Measurements from ENCODE around the gene PBX4. TPM values are rescaled to one million over a fixed set of nuclear protein-coding genes. Genes with fewer than 3 reads are reported as not detected.
A peak's percentile ranks its signal among the peaks of the same experiment; 100 is the strongest.

The PBX4 gene
- total RNA-seq, 1 donor from 2014 or later, result 0.53 TPM

DNA sequence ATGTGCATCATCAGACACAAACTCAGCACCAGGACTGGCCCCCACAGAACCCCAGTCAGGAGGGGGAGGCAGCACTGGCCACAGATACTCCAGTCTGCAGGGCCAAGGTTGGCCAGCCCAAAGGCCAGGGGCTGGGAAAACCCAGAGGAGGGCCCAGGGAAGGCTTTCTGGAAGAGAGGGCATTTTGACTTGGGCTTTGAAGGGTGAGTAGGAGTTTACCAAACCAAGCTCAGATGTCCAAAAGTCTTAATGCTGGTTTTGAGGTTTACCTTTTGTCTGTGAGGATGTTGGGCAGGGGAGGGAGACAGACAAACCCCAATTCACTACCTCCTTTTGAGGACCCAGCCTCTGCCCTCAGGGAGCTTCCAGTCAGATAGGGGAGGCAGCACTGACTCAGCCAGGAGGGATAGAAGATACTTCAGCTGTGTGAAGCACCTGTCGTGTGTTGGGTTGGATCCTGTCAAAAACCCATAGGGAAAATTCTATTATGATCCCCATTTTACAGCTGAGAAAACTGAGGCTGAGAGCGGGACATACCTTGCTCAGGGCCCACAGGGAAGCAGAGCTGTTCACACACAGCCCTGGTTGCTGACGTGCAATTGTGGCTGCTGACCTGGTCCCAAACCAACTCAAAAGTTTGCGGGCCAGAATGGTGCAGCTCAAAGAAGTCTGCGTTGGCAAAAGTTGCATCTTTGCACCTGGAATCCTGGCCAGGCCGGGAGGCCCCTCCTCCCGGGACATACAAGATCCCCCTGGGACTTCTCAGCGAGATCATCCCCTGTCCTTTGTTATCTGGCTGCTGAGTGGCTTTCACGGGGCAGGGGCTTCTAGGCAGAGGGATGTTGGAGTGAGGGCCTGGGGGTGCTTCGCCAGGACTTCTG lies 67.3 kb downstream of the PBX4 start:
- no peak for FAIRE-seq
- Histone ChIP-seq H3K36me3 (ENCODE audit: control insufficient read depth, insufficient read depth, low read length) (no peaks in the 10 kb centered on the region), H3K4me3 (ENCODE audit: low read depth, low read length) (no peak overlapping the region), H3K27me3 (ENCODE audit: control insufficient read depth, insufficient read depth, low read length) (peaks cover 4% of the 10 kb centered on the region)
- TF ChIP-seq, protein P1, sequence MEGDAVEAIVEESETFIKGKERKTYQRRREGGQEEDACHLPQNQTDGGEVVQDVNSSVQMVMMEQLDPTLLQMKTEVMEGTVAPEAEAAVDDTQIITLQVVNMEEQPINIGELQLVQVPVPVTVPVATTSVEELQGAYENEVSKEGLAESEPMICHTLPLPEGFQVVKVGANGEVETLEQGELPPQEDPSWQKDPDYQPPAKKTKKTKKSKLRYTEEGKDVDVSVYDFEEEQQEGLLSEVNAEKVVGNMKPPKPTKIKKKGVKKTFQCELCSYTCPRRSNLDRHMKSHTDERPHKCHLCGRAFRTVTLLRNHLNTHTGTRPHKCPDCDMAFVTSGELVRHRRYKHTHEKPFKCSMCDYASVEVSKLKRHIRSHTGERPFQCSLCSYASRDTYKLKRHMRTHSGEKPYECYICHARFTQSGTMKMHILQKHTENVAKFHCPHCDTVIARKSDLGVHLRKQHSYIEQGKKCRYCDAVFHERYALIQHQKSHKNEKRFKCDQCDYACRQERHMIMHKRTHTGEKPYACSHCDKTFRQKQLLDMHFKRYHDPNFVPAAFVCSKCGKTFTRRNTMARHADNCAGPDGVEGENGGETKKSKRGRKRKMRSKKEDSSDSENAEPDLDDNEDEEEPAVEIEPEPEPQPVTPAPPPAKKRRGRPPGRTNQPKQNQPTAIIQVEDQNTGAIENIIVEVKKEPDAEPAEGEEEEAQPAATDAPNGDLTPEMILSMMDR (IDR thresholded peaks at IDR 0.05; ENCODE audit: insufficient read depth, low read length, severe bottlenecking), result no peak
- no peak for DNase-seq (ENCODE audit: low read depth)

DNA sequence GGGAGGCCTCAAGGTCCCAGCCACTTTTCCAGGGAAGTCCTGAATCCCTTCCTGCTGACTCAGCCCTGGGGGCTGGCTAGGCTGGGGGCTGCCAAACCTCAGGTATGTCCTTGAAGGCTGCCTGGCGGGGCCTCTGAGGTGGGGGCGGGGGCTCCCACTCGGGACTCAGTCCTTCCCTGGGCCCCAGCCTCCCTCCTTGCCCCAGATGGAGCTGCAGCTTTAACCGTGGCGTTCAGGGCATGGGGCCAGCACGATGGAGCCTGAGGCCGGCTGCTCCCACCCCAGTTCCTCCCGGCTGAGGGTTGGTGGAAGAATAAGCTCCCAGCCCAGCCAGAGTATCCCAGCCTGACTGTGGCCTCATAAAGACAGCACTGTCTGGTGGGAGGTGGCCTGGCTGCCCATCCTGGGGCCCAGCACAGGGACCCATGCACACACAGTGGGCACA lies 68.0 kb downstream of the PBX4 start:
- H3K36me3 ChIP-seq (ENCODE audit: control insufficient read depth, insufficient read depth, low read length), result no peaks in the 10 kb centered on the region
- no peak for FAIRE-seq

DNA sequence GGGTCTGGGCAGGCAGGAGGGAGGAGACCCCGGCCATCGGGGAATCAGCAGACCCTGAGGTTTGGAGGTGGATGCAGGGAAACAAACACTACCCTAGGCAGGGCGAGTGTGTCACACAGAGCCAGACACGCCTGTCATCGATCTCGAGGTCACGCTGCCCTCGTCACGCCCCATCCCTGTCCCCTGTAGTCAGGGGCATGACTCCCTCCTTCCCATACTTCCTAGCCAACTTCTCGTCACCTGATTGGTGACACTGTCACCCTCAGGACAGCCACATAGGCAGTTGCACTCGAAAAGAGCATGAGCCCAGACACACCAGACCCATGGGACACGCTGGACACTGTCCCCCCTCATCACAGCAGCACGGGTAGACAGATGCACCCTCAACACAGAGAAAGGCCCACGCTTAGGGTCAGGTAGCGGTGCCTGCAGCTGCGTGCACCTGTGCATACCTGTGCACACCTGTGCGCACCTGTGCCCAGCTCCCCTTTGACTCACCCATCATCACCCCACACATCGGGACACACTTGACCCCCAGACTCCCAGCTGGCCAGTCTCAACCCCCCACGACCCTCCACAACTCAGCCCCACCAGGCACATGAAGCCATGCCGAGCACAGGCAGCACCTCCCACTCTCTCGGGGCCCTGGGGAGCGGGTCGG lies 68.6 kb downstream of the PBX4 start:
- H3K27me3 ChIP-seq (ENCODE audit: control insufficient read depth, insufficient read depth, low read length), result peaks cover 4% of the 10 kb centered on the region
- TF ChIP-seq, protein P1 (IDR thresholded peaks at IDR 0.05; ENCODE audit: insufficient read depth, low read length, severe bottlenecking), result no peak
- H3K36me3 ChIP-seq (ENCODE audit: control insufficient read depth, insufficient read depth, low read length), result no peaks in the 10 kb centered on the region
- no peak overlapping the region for H3K4me3 ChIP-seq (ENCODE audit: low read depth, low read length)
- peak; percentile 50 for FAIRE-seq
- no peak for DNase-seq (ENCODE audit: low read depth)

More for the DNA sequence above, 68.0 kb downstream of the PBX4 start:
- TF ChIP-seq, protein P1 (IDR thresholded peaks at IDR 0.05; ENCODE audit: insufficient read depth, low read length, severe bottlenecking), result no peak
- peaks cover 4% of the 10 kb centered on the region for H3K27me3 ChIP-seq (ENCODE audit: control insufficient read depth, insufficient read depth, low read length)
- H3K4me3 ChIP-seq (ENCODE audit: low read depth, low read length), result no peak overlapping the region
- DNase-seq (ENCODE audit: low read depth), result no peak

DNA sequence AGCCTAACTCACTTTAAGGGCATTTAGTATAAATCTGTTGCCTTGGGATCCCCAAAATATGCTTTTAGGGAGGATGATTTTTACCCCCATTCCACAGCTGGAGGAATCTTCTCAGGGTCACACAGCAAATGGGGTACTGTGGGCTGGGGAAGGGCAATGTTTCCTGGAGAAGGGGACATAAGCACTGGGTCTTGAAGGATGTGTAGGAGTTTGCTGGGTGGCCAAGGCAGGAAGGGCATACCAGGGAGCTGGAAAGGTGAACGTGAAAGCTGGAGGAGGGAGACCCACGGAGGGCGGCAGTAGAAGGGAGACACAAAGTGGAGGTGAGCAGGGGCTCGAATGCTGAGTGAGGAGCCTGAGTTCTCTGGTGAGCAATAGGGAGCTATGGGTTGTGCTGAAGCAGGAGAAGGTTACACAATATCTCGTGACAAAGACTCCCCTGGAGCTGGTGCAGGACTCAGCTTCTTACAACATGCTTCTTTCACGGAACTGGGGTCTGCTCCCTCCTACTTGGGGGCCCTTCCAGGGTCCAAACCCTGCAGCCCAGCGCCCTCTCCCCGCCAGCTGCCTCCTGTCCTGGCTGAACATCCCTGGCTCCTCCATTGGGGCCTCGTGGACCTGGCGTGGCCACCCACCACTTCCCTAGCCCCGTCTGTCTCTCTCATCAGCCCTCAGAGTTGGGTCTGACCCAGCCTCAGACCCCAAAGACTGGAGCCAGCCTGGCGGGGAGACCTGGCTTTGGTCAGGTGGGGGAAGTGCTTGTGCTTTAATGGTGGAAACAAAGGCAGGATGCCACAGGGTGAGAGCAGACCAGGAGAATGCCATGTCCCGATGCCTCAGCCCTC lies 69.3 kb downstream of the PBX4 start:
- FAIRE-seq (no peak), DNase-seq (ENCODE audit: low read depth) (no peak)
- Histone ChIP-seq H3K4me3 (ENCODE audit: low read depth, low read length) (no peak overlapping the region), H3K27me3 (ENCODE audit: control insufficient read depth, insufficient read depth, low read length) (peaks cover 4% of the 10 kb centered on the region), H3K36me3 (ENCODE audit: control insufficient read depth, insufficient read depth, low read length) (no peaks in the 10 kb centered on the region)
- TF ChIP-seq, protein P1 (IDR thresholded peaks at IDR 0.05; ENCODE audit: insufficient read depth, low read length, severe bottlenecking), result no peak

DNA sequence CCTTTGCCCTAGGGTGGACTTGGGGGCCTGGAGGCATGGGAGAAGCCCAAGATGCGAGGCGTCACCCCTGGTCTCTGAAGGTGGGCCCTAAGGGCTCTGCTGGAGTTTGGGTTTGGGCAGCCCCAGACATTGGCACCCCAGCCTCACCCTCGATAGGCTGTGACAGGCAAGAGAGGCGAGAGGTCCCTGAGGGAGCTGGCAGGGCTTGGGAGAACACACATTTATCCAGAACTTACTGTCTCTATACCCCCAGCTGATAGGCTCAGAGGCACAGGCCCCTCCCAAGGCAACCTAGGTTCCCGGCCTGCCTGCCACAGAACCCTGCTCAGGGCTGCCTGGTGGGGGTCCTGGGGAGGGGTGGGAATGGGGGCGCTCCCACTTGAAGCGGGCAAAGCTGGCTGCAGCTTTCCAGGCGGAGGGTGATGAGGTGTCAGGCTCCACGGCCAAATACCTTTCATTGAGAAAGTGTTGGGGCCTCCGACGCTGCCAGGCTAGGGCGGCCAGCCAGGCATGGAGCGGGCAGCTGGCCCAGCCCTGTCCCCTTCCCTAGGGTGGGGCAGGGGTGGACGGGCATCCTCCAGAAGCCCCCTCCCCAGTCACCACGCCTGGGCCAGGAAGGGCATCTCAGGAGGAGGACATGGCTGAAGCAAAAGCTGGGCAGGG lies 70.7 kb downstream of the PBX4 start:
- no peak overlapping the region for H3K4me3 ChIP-seq (ENCODE audit: low read depth, low read length)
- TF ChIP-seq, protein P1 (IDR thresholded peaks at IDR 0.05; ENCODE audit: insufficient read depth, low read length, severe bottlenecking), result no peak
- FAIRE-seq, result no peak
- no peak for DNase-seq (ENCODE audit: low read depth)
- no peaks in the 10 kb centered on the region for H3K36me3 ChIP-seq (ENCODE audit: control insufficient read depth, insufficient read depth, low read length)
- H3K27me3 ChIP-seq (ENCODE audit: control insufficient read depth, insufficient read depth, low read length), result peaks cover 4% of the 10 kb centered on the region
